Mammary epithelial cell (primary cell): ENCODE data around the gene AGXT2.

Source experiments
- EZH2 ChIP-seq: IDR thresholded peaks from 2 replicates; pipeline ENCODE4 v1.6.1; 2012; ENCODE audit warnings: low read length, inconsistent platforms, borderline replicate concordance
- TF ChIP-seq, protein P1 (sequence below), 2 donors: IDR thresholded peaks in 1 of 2; conservative IDR thresholded peaks in 1 of 2; 2 replicates each; pipeline ENCODE4 v1.5.1; 2011 to 2012; ENCODE audit warnings: inconsistent platforms in 2 of 2, low read length in 2 of 2, mild to moderate bottlenecking in 2 of 2, control low read depth in 1 of 2, low read depth in 1 of 2; ENCODE audit not compliant: insufficient read depth in 1 of 2; ENCODE audit errors: extremely low read depth in 1 of 2

DNA sequence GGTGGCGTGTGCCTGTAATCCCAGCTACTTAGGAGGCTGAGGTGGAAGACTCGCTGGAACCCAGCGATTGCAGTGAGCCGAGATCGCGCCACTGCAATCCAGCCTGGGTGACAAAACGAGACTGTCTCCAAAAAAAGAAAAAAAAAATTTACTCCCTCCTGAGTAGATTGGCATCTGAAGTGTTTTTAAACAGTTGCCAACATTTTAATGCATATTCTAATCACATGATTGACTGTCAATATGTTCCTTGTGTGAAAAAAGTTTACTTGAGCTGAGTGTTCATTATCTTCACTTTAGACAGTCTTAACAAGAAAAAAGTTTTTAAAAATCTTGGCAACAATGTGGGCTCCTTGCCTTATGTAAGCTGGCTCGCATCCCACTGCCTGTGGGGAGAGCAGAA lies 53.8 kb downstream of the AGXT2 start:
- TF ChIP-seq, protein P1, sequence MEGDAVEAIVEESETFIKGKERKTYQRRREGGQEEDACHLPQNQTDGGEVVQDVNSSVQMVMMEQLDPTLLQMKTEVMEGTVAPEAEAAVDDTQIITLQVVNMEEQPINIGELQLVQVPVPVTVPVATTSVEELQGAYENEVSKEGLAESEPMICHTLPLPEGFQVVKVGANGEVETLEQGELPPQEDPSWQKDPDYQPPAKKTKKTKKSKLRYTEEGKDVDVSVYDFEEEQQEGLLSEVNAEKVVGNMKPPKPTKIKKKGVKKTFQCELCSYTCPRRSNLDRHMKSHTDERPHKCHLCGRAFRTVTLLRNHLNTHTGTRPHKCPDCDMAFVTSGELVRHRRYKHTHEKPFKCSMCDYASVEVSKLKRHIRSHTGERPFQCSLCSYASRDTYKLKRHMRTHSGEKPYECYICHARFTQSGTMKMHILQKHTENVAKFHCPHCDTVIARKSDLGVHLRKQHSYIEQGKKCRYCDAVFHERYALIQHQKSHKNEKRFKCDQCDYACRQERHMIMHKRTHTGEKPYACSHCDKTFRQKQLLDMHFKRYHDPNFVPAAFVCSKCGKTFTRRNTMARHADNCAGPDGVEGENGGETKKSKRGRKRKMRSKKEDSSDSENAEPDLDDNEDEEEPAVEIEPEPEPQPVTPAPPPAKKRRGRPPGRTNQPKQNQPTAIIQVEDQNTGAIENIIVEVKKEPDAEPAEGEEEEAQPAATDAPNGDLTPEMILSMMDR (conservative IDR thresholded peaks at IDR 0.05 in 1 of 2, IDR thresholded peaks at IDR 0.05 in 1 of 2; ENCODE audit: extremely low read depth in 1 of 2, insufficient read depth in 1 of 2, low read depth in 1 of 2, low read length in 2 of 2) = no peak
- no peak for TF ChIP-seq EZH2
